ENCODE results near the gene MAP3K13. TPM values are rescaled to one million over a fixed set of nuclear protein-coding genes. Genes with fewer than 3 reads are reported as not detected.

MAP3K13 gene, protein sequence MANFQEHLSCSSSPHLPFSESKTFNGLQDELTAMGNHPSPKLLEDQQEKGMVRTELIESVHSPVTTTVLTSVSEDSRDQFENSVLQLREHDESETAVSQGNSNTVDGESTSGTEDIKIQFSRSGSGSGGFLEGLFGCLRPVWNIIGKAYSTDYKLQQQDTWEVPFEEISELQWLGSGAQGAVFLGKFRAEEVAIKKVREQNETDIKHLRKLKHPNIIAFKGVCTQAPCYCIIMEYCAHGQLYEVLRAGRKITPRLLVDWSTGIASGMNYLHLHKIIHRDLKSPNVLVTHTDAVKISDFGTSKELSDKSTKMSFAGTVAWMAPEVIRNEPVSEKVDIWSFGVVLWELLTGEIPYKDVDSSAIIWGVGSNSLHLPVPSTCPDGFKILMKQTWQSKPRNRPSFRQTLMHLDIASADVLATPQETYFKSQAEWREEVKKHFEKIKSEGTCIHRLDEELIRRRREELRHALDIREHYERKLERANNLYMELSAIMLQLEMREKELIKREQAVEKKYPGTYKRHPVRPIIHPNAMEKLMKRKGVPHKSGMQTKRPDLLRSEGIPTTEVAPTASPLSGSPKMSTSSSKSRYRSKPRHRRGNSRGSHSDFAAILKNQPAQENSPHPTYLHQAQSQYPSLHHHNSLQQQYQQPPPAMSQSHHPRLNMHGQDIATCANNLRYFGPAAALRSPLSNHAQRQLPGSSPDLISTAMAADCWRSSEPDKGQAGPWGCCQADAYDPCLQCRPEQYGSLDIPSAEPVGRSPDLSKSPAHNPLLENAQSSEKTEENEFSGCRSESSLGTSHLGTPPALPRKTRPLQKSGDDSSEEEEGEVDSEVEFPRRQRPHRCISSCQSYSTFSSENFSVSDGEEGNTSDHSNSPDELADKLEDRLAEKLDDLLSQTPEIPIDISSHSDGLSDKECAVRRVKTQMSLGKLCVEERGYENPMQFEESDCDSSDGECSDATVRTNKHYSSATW
- total RNA-seq: 10 to 100 TPM in 3 of 4 donors, 1 to 10 TPM in 1; 8.4 to 18.0 (median 13.6) TPM

DNA sequence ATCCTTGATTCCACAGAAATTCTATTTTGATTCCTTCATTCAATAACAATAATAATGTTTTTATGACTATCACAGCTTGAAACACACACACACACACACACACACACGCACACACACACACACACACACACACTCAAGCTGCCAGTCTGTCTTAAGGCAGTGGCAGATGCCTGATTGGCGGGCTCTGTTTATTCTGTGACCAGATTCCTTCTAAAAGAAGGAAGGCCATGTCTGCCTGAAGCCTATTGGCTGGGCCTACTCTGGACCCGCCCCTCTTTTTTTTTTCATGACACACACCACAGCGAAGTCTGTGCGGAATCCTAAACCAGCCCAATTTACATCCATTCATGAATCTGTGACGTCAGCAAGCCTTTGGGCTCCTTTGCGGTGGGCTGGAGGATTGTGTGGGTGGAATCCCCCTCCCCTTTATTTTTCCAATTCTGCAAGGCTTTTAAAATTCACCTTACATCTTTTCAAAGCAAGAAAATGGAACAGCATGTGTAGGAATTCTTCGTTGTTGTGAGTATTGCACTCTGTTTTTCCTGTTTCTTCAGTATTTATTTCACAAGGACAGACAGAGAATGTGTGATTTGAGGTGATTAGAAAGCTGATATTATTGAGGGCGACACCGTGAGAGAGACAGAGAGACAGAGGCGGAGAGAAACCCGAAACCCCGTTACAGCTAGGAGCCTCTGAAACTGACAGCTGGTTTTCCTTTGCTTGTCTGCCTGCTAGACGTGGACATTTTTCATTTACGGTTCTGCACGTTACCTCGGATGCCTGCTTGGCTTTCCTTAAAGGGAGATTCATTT is at the start of gene MAP3K13:
TSS of gene MAP3K13 (plus strand) at position 287 of the 812 bp plus-strand sequence. CDS start 65,446 bp downstream, outside the sequence.
- DNase-seq (ENCODE audit: low spot score in 2 of 2): peak; percentile 35 to 77
- H3K36me3 ChIP-seq: no peaks in the 10 kb centered on the region
- no peaks in the 10 kb centered on the region for H3K9me3 ChIP-seq
- H3K4me1 ChIP-seq: peaks cover 0 to 24% (median 6%) of the 10 kb centered on the region in 4 donors
- no peaks in the 10 kb centered on the region for H3K27me3 ChIP-seq
- H3K4me3 ChIP-seq: peak within 1 kb of the TSS; percentile 52 to 64 (median 54)
- 0 to 1% methylated on average over 17 of the region's 17 CpGs for WGBS, 2 donors
- peak within 1 kb of the TSS; percentile 35 to 87 (median 70) for H3K27ac ChIP-seq
- TF ChIP-seq, protein P1, sequence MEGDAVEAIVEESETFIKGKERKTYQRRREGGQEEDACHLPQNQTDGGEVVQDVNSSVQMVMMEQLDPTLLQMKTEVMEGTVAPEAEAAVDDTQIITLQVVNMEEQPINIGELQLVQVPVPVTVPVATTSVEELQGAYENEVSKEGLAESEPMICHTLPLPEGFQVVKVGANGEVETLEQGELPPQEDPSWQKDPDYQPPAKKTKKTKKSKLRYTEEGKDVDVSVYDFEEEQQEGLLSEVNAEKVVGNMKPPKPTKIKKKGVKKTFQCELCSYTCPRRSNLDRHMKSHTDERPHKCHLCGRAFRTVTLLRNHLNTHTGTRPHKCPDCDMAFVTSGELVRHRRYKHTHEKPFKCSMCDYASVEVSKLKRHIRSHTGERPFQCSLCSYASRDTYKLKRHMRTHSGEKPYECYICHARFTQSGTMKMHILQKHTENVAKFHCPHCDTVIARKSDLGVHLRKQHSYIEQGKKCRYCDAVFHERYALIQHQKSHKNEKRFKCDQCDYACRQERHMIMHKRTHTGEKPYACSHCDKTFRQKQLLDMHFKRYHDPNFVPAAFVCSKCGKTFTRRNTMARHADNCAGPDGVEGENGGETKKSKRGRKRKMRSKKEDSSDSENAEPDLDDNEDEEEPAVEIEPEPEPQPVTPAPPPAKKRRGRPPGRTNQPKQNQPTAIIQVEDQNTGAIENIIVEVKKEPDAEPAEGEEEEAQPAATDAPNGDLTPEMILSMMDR (IDR thresholded peaks at IDR 0.05): no peak
- TF ChIP-seq EP300 (IDR thresholded peaks at IDR 0.05): peak in 1 of 2 donors; percentile 35

DNA sequence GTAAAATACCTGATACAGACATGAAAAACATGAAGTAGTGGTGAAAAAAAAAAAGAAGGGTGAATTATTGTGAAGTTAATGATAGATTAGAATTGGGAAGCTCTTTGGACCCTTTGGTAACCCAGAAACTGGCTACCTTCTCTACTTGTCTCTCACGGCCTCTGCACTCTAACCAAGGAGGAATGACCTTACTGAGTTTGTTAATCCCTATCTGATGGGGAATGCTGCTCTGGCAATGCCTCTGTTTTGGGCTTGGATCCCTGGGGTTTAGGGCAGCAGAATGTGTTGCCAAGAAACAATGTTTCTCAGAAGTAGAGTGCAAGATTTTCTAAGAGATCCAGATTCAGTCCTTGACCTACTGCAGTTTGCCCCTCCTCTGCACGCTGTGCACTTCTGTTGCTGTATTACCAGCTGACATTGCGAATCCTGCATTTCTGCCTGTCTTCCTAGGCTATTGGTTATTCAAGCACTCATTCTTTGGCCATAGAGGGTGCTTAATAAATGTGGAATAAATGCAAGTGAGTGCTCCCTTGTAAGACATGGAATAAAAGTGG is 49.2 kb upstream of the MAP3K13 start:
- no peak overlapping the region for H3K27ac ChIP-seq
- no peaks in the 10 kb centered on the region for H3K4me1 ChIP-seq
- H3K36me3 ChIP-seq: peaks cover 0 to 17% (median 0%) of the 10 kb centered on the region in 3 donors
- no peak for DNase-seq (ENCODE audit: low spot score in 2 of 2)
- H3K27me3 ChIP-seq: no peaks in the 10 kb centered on the region
- H3K9me3 ChIP-seq: peaks cover 0 to 17% (median 2%) of the 10 kb centered on the region in 4 donors
- TF ChIP-seq, protein P1 (IDR thresholded peaks at IDR 0.05): no peak
- TF ChIP-seq EP300 (IDR thresholded peaks at IDR 0.05) (no peak), POLR2A (IDR thresholded peaks at IDR 0.05) (no peak)
- 80 to 83% methylated on average over 3 of the region's 3 CpGs for WGBS, 2 donors
- H3K4me3 ChIP-seq: no peak overlapping the region

DNA sequence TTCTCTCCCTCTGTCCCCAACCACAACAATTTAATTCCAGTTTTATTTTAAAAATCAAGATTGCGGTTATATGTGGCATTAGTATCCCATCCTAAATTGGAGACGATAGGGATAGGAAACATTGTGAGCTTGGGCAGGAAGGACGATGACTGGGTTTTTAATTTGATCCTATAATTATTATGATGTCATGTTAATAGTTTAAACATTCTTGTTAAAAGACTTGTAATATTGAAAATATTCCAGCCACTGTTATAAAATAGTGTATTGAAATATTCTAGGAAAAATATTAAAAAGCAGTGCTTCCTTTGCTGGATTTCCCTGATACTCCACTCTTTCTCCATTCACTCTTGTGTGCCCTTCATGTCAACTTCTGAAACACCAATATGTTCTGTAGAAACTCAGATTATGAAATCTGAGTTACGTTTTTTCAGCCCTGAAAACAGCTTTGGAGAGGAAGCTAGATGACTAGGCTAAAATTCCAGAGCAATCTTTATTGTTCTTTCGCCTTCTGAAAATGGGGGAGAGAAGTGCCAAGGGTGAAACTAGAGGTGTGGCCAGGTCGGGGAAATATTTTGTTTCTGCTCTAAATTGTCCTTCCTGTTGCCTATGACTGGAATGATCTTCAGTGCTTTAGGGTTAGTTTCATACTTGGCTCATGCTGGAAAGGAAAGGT is 46.1 kb upstream of the MAP3K13 start:
- Histone ChIP-seq H3K36me3 (no peaks in the 10 kb centered on the region), H3K9me3 (no peaks in the 10 kb centered on the region), H3K27me3 (no peaks in the 10 kb centered on the region), H3K4me3 (no peak overlapping the region), H3K27ac (peak overlapping the region in 2 of 4 donors; percentile 25 to 44), H3K4me1 (no peaks in the 10 kb centered on the region)
- 65 to 72% methylated on average over 6 of the region's 6 CpGs for WGBS, 2 donors
- DNase-seq (ENCODE audit: low spot score in 2 of 2): no peak
- TF ChIP-seq EP300 (IDR thresholded peaks at IDR 0.05): peak in 1 of 2 donors; percentile 55
- TF ChIP-seq POLR2A (IDR thresholded peaks at IDR 0.05): no peak

DNA sequence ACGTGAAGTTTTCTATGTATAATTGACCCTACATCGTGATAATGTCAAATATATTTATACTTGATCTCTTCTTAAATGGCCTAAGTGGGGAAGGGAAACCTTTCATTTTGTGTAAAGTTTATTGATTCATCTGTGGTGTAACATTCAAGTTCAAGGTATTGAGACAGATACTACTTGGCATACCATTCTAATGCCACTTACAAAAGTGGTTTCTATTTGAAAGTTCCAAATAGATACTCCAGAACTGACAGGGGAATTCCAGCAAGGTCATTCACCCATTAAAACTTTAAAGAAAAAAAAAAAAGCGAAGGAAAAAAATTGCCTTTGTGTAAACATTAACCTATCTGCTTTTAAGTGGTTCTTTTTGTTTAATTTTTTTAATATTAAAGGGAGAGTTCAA is 45.3 kb upstream of the MAP3K13 start:
- no peak for DNase-seq (ENCODE audit: low spot score in 2 of 2)
- H3K4me3 ChIP-seq: no peak overlapping the region
- H3K36me3 ChIP-seq: no peaks in the 10 kb centered on the region
- no peaks in the 10 kb centered on the region for H3K4me1 ChIP-seq
- no peaks in the 10 kb centered on the region for H3K9me3 ChIP-seq
- peak overlapping the region in 1 of 4 donors; percentile 5 for H3K27ac ChIP-seq
- 77 to 80% methylated on average over 3 of the region's 3 CpGs for WGBS, 2 donors
- TF ChIP-seq EP300 (IDR thresholded peaks at IDR 0.05) (no peak), POLR2A (IDR thresholded peaks at IDR 0.05) (no peak)
- TF ChIP-seq, protein P1 (IDR thresholded peaks at IDR 0.05): no peak
- no peaks in the 10 kb centered on the region for H3K27me3 ChIP-seq
